Effector memory CD8-positive, alpha-beta T cell (primary cell): Measurements from ENCODE around the gene SLC35B2.
"Not testable (repeated sequence)": the region's sequence is repeated elsewhere in the genome, so short reads cannot be mapped to it uniquely, and the experiment has no call there.

Source experiments
- ATAC-seq: fragments of 150-1000 bp; cut with Tn5 transposase; replicated peaks from 2 replicates; pipeline ENCODE4 v1.10.0; 2021; ENCODE audit warnings: mild to moderate bottlenecking, moderate library complexity
- DNase-seq, 3 experiments: peaks; one replicate each; pipeline ENCODE4 v3.0.0; 2021
- H3K27ac Mint-ChIP-seq, 2 donors: one replicate each; pipeline ENCODE4 v1.8.0; 2022; ENCODE audit warnings: mild to moderate bottlenecking in 2 of 2, mixed read lengths in 2 of 2, moderate library complexity in 2 of 2
- H3K27me3 Mint-ChIP-seq, 2 donors: one replicate each; pipeline ENCODE4 v1.8.0; 2022; ENCODE audit warnings: mixed read lengths in 2 of 2
- H3K36me3 Mint-ChIP-seq: one replicate; pipeline ENCODE4 v1.8.0; 2022; ENCODE audit warnings: mild to moderate bottlenecking, moderate library complexity, mixed read lengths; ENCODE audit not compliant: insufficient read depth
- H3K4me1 Mint-ChIP-seq, 2 donors: one replicate each; pipeline ENCODE4 v1.8.0; 2022; ENCODE audit warnings: low read depth in 2 of 2, mixed read lengths in 2 of 2
- H3K4me3 Mint-ChIP-seq, 2 donors: one replicate each; pipeline ENCODE4 v1.8.0; 2022; ENCODE audit warnings: mild to moderate bottlenecking in 2 of 2, mixed read lengths in 2 of 2, moderate library complexity in 2 of 2
- H3K9me3 Mint-ChIP-seq, 2 donors: one replicate each; pipeline ENCODE4 v1.8.0; 2022; ENCODE audit warnings: mixed read lengths in 2 of 2

SLC35B2 gene

GRCh38 chr6:44235891-44236516, 21.3 kb downstream of the SLC35B2 start:
- H3K36me3 Mint-ChIP-seq, result peaks cover 4% of the 10 kb centered on the region
- H3K4me1 Mint-ChIP-seq, result peaks cover 11 to 12% of the 10 kb centered on the region in 2 donors
- H3K27me3 Mint-ChIP-seq, result no peaks in the 10 kb centered on the region
- no peak for DNase-seq
- H3K9me3 Mint-ChIP-seq, result no peaks in the 10 kb centered on the region
- H3K4me3 Mint-ChIP-seq, result no peak overlapping the region
- ATAC-seq, result no peak
- no peak overlapping the region for H3K27ac Mint-ChIP-seq

DNA sequence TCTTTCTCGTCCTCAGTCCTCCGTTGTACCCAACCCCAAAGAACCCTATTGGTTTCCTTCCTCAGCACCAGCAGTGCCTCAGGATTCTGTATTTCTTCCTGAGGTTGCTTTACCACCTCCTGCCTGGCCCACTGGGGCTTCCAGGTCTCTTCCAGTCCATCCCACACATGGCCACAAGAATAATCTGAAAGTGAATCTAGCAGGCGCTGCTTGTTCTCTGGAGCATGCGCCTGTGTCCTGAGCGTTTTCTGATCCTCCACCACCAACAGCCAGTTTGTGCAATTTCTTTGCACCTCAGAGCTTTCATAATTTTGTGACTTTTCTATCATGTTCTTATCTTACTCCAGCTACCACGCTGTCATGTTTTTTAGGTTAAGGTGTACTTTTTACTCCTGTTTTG, 22.1 kb downstream of the SLC35B2 start:
- Mint-ChIP-seq H3K36me3 (peaks cover 4% of the 10 kb centered on the region), H3K9me3 (no peaks in the 10 kb centered on the region), H3K4me1 (peaks cover 11 to 12% of the 10 kb centered on the region in 2 donors), H3K4me3 (no peak overlapping the region), H3K27ac (peak overlapping the region in 1 of 2 donors; percentile 5), H3K27me3 (no peaks in the 10 kb centered on the region)
- no peak for DNase-seq
- no peak for ATAC-seq

- no peak overlapping the region for H3K4me3 Mint-ChIP-seq
- no peaks in the 10 kb centered on the region for H3K9me3 Mint-ChIP-seq
- H3K4me1 Mint-ChIP-seq, result peaks cover 11 to 12% of the 10 kb centered on the region in 2 donors
- peak overlapping the region in 1 of 2 donors; percentile 66 for H3K27ac Mint-ChIP-seq
- no peak for DNase-seq
- no peak for ATAC-seq
- H3K36me3 Mint-ChIP-seq, result peaks cover 4% of the 10 kb centered on the region
- no peaks in the 10 kb centered on the region for H3K27me3 Mint-ChIP-seq
Measured at GRCh38 chr6:44234101-44235025, 23.0 kb downstream of the SLC35B2 start.

GRCh38 chr6:44233567-44234100, 23.7 kb downstream of the SLC35B2 start:
- no peak overlapping the region for H3K4me3 Mint-ChIP-seq
- ATAC-seq (no peak), DNase-seq (no peak)
- H3K4me1 Mint-ChIP-seq, result peaks cover 10 to 11% of the 10 kb centered on the region in 2 donors
- peak overlapping the region in 1 of 2 donors; percentile 46 for H3K27ac Mint-ChIP-seq
- H3K27me3 Mint-ChIP-seq, result no peaks in the 10 kb centered on the region
- H3K9me3 Mint-ChIP-seq, result no peaks in the 10 kb centered on the region
- peaks cover 4% of the 10 kb centered on the region for H3K36me3 Mint-ChIP-seq

DNA sequence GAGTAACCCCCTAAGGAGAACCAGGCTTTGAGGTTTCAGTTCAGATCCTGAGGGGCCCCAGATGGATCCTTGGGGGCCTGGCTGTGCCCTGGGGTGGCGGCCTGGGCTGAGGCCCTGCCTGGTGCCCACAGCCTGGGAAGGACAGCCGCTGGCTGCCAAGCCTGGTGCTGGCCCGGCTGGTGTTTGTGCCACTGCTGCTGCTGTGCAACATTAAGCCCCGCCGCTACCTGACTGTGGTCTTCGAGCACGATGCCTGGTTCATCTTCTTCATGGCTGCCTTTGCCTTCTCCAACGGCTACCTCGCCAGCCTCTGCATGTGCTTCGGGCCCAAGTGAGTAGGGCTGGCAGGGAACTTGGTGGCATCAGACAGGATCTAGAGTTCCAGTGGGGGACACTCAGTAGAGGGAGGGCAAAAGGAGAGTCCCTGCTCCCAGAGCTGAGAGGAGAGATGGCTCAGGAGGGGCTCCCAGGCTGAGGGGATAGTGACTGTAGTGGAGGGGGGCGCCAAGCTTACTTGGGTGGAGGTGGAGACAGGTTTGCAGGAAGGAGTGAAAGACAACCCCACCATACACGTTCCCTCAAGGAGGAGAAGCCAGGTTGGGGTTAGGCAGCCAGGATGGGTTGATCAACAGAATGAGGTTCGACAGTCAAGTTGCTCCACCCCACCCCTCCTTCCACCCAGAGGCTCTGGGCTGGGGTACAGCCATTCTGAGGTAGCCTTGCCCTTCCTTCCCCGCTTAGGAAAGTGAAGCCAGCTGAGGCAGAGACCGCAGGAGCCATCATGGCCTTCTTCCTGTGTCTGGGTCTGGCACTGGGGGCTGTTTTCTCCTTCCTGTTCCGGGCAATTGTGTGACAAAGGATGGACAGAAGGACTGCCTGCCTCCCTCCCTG, 24.4 kb downstream of the SLC35B2 start:
- DNase-seq (no peak), ATAC-seq (no peak)
- no peaks in the 10 kb centered on the region for H3K27me3 Mint-ChIP-seq
- no peaks in the 10 kb centered on the region for H3K9me3 Mint-ChIP-seq
- H3K4me1 Mint-ChIP-seq, result peaks cover 7% of the 10 kb centered on the region in 2 donors
- no peak overlapping the region for H3K4me3 Mint-ChIP-seq
- peak overlapping the region in 1 of 2 donors; percentile 46 for H3K27ac Mint-ChIP-seq
- peaks cover 4% of the 10 kb centered on the region for H3K36me3 Mint-ChIP-seq

DNA sequence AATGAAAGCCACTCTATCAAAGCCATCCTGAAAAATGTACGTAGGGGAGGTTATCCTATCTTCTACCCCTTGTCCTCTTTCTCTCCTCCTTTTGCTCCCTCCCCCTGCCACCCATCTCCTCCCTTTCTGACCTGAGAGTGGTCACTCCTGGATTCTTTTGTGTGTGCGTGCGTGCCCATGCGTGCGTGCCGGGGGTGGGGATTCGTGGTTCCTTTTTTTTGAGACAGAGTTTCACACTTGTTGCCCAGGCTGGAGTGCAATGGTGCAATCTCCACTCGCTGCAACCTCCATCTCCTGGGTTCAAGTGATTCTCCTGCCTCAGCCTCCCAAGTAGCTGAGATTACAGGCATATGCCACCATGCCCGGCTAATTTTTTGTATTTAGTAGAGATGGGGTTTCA, 25.9 kb downstream of the SLC35B2 start:
- not testable (repeated sequence) for H3K4me3 Mint-ChIP-seq, H3K27ac Mint-ChIP-seq, H3K36me3 Mint-ChIP-seq, DNase-seq, H3K27me3 Mint-ChIP-seq, ATAC-seq, H3K9me3 Mint-ChIP-seq, H3K4me1 Mint-ChIP-seq

DNA sequence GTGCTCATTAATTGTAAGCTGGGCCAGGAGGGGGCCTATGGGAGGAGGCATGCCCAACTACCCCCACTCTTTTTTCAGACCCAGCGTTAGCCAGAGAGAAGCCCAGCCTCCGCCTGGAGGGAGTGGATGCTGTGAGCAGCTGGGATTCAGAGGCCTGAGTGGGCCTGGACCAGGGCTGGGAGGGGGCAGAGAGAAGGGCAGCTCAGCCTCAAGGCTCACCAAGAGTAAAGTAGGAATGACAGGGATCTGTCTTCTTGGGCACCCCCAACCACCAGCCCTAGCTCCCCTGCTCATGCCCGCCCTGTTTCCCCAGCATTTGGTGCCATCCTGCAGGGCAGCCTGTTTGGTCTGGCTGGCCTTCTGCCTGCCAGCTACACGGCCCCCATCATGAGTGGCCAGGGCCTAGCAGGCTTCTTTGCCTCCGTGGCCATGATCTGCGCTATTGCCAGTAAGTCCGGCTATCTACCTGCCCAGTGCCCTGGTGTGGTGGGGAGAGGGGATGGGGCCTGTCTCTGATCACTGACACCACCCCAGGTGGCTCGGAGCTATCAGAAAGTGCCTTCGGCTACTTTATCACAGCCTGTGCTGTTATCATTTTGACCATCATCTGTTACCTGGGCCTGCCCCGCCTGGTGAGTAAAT, 27.2 kb downstream of the SLC35B2 start:
- Mint-ChIP-seq H3K36me3 (peaks cover 4% of the 10 kb centered on the region), H3K9me3 (no peaks in the 10 kb centered on the region)

GRCh38 chr6:44229376-44230033, 27.8 kb downstream of the SLC35B2 start:
- no peak for DNase-seq
- Mint-ChIP-seq H3K27me3 (no peaks in the 10 kb centered on the region), H3K9me3 (no peaks in the 10 kb centered on the region), H3K4me3 (no peak overlapping the region), H3K4me1 (peaks cover 1 to 3% of the 10 kb centered on the region in 2 donors), H3K36me3 (peaks cover 4% of the 10 kb centered on the region), H3K27ac (no peak overlapping the region)
- ATAC-seq, result no peak

More for the DNA sequence above, 27.2 kb downstream of the SLC35B2 start:
- Mint-ChIP-seq H3K27me3 (no peaks in the 10 kb centered on the region), H3K4me1 (no peaks in the 10 kb centered on the region), H3K27ac (no peak overlapping the region), H3K4me3 (no peak overlapping the region)
- ATAC-seq, result no peak
- no peak for DNase-seq

DNA sequence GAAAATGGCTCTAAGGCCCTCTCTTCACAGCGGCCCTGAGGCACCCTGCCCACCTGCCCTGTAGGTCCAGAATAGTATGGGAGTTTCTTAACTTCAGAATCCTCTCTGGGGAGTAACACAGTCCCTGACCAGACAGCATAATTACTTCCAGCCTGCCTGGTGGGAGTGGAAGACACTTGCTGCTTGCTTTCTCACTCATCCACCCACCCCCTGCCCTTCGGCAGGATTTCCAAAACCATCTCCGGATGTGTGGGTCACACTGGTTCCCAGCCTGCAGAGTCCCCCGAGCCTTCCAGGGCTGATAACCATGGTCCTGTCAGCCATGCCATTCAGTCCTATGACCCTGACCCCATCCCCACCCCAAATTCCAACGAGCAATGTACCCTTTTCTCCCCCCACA, 28.5 kb downstream of the SLC35B2 start:
- Mint-ChIP-seq H3K4me1 (peaks cover 8% of the 10 kb centered on the region in 2 donors), H3K9me3 (no peaks in the 10 kb centered on the region), H3K27ac (no peak overlapping the region), H3K36me3 (no peaks in the 10 kb centered on the region), H3K4me3 (no peak overlapping the region), H3K27me3 (no peaks in the 10 kb centered on the region)
- ATAC-seq (no peak), DNase-seq (no peak)

- Mint-ChIP-seq H3K36me3 (no peaks in the 10 kb centered on the region), H3K27me3 (no peaks in the 10 kb centered on the region), H3K27ac (no peak overlapping the region), H3K9me3 (no peaks in the 10 kb centered on the region), H3K4me1 (peaks cover 8 to 9% of the 10 kb centered on the region in 2 donors), H3K4me3 (no peak overlapping the region)
- no peak for ATAC-seq
- DNase-seq, result no peak
Measured at GRCh38 chr6:44228433-44228832, 28.9 kb downstream of the SLC35B2 start.

DNA sequence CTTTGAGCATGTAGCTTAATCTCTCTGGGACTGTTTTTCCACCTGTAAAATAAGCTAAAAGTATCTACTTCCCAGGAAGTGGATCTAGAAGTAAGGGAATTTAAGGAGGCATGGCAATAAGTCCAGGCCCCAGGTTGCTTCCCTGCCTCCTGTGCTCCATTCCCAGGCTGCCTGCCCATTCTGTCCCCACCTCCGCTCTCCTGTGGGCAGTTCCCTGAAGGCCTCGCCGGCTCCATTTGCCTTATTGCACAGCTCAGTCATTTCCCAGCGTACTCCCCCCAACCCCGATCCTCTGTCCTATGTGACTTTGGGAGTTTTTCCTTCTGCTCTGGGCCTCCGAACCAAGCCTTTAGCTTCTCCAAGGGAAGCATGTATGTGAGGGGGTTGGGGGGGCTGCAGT, 29.3 kb downstream of the SLC35B2 start:
- no peak for DNase-seq
- Mint-ChIP-seq H3K27ac (no peak overlapping the region), H3K36me3 (no peaks in the 10 kb centered on the region), H3K27me3 (no peaks in the 10 kb centered on the region), H3K9me3 (no peaks in the 10 kb centered on the region), H3K4me1 (peaks cover 9 to 10% of the 10 kb centered on the region in 2 donors), H3K4me3 (no peak overlapping the region)
- no peak for ATAC-seq

DNA sequence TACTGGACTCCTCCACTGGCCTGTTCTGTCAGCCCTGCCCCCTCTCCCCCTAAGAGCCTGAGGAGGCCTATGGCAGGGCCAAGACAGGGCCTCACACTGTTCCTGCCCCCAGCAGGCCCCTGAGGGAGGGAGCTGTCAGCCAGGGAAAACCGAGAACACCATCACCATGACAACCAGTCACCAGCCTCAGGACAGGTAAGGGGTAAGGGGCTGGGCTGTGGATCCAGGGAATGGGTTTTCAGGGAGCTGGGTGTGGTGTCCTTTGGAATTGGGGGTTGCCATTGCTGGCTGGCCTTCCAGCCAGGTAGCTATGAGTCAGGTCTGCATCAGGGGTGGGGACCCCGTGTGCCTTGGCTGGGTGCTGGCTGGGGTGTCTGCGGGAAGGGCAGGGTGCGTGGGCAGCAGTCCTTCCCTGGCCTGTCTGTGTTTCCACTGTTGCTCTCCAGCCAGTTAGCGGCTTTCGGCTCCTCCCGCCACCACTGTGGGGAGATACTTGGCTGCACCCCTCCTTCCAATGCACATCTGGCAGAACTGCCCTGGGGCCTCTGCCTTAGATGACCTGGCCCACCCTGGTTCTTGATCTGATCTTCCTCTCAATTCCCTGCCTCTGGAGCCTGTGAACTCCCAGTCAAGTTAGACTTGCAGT, 30.1 kb downstream of the SLC35B2 start:
- no peak for ATAC-seq
- H3K4me3 Mint-ChIP-seq, result no peak overlapping the region
- H3K4me1 Mint-ChIP-seq, result peaks cover 15 to 16% of the 10 kb centered on the region in 2 donors
- H3K27me3 Mint-ChIP-seq, result no peaks in the 10 kb centered on the region
- no peaks in the 10 kb centered on the region for H3K36me3 Mint-ChIP-seq
- H3K9me3 Mint-ChIP-seq, result no peaks in the 10 kb centered on the region
- no peak overlapping the region for H3K27ac Mint-ChIP-seq
- DNase-seq, result no peak
